PC-3 (cell line): Measurements from ENCODE around the gene ABCG1. TPM values are rescaled to one million over a fixed set of nuclear protein-coding genes. Genes with fewer than 3 reads are reported as not detected.

ENCODE experiments used
- ATAC-seq: fragments of 200-7000 bp; cut with Tn5 transposase; 2 replicates; pipeline ENCODE4 v1.9.1; 2020; ENCODE audit warnings: mild to moderate bottlenecking, moderate library complexity
- BruUV-seq: library from RNA; stranded (reverse); fragments of 400-500 nt; replicated peaks from 2 replicates; lab custom pipeline; 2021; lab: Mats Ljungman, UMichigan
- CTCF ChIA-PET: fragments of 300-600 bp; sonication (Branson Sonifier 250); formaldehyde crosslinking; loops from one replicate; lab custom pipeline; 2022; ENCODE audit warnings: antibody characterized with exemption; lab: Charles Lee
- POLR2A ChIA-PET: fragments of 300-600 bp; sonication (Branson Sonifier 250); formaldehyde crosslinking; loops from one replicate; lab custom pipeline; 2022; ENCODE audit warnings: antibody characterized with exemption; ENCODE audit not compliant: unreplicated experiment; lab: Charles Lee
- DNase-seq: peaks from one replicate; pipeline ENCODE4 v3.0.0-alpha.2; 2015
- H2AFZ ChIP-seq: fragments of 300-600 bp; sonication (generic); 2 replicates; pipeline ENCODE4 v1.6.0; 2016; ENCODE audit warnings: antibody characterized with exemption, low read length
- H3F3A ChIP-seq: fragments of 300-600 bp; sonication (generic); one replicate; pipeline ENCODE4 v1.6.0; 2017; ENCODE audit warnings: antibody characterized with exemption, low read length, control low read depth, mild to moderate bottlenecking; ENCODE audit not compliant: unreplicated experiment
- H3K27ac ChIP-seq: fragments of 300-600 bp; sonication (generic); 2 replicates; pipeline ENCODE4 v1.5.1; 2016; ENCODE audit warnings: mild to moderate bottlenecking, low read length
- H3K27me3 ChIP-seq: fragments of 300-600 bp; sonication (generic); 2 replicates; pipeline ENCODE4 v1.6.1; 2016; ENCODE audit warnings: low read length, mixed read lengths
- H3K36me3 ChIP-seq: fragments of 300-600 bp; sonication (generic); 2 replicates; pipeline ENCODE4 v1.6.1; 2016; ENCODE audit warnings: low read depth, mixed run types, low read length, mixed read lengths
- H3K4me1 ChIP-seq: fragments of 300-600 bp; sonication (generic); 2 replicates; pipeline ENCODE4 v1.5.1; 2016; ENCODE audit warnings: low read length; ENCODE audit not compliant: insufficient read depth
- H3K4me2 ChIP-seq: fragments of 300-600 bp; sonication (generic); 2 replicates; pipeline ENCODE4 v1.6.0; 2016; ENCODE audit warnings: low read length
- H3K4me3 ChIP-seq: fragments of 300-600 bp; sonication (generic); 2 replicates; pipeline ENCODE4 v1.5.1; 2016; ENCODE audit warnings: mild to moderate bottlenecking, low read length, mixed read lengths
- H3K79me2 ChIP-seq: fragments of 300-600 bp; sonication (generic); 2 replicates; pipeline ENCODE4 v1.6.1; 2017; ENCODE audit warnings: low read length, mixed read lengths
- H3K9ac ChIP-seq: fragments of 300-600 bp; sonication (generic); 2 replicates; pipeline ENCODE4 v1.6.0; 2016; ENCODE audit warnings: mild to moderate bottlenecking, low read length
- H3K9me2 ChIP-seq: fragments of 300-600 bp; sonication (generic); replicated peaks from 2 replicates; pipeline ENCODE4 v1.6.1; 2016; ENCODE audit warnings: mixed run types, low read length, mixed read lengths
- H3K9me3 ChIP-seq: fragments of 300-600 bp; sonication (generic); 2 replicates; pipeline ENCODE4 v1.6.1; 2016; ENCODE audit warnings: low read length, mixed read lengths
- H4K20me1 ChIP-seq: fragments of 300-600 bp; sonication (generic); 2 replicates; pipeline ENCODE4 v1.6.1; 2016; ENCODE audit warnings: low read length, mixed read lengths
- CTCF ChIP-seq: fragments of 300-600 bp; sonication (generic); conservative IDR thresholded peaks from 2 replicates; pipeline ENCODE4 v1.5.1; 2017; ENCODE audit warnings: antibody characterized with exemption, low read depth, mild to moderate bottlenecking, low read length
- EZH2 ChIP-seq: fragments of 300-600 bp; sonication (generic); IDR thresholded peaks from one replicate; pipeline ENCODE4 v1.6.1; 2017; ENCODE audit warnings: antibody characterized with exemption, mild to moderate bottlenecking, low read length; ENCODE audit not compliant: unreplicated experiment
- EZH2phosphoT487 ChIP-seq: fragments of 300-600 bp; sonication (generic); IDR thresholded peaks from 2 replicates; pipeline ENCODE4 v1.6.1; 2018; ENCODE audit warnings: mild to moderate bottlenecking, antibody characterized with exemption, low read length, borderline replicate concordance
- intact Hi-C: fragments of 100-400 bp; cut with micrococcal nuclease; formaldehyde crosslinking; loops from 2 replicates; pipeline ENCODE4 v1.9.0; 2023
- total RNA-seq: library from RNA; depleted of rRNA; stranded (reverse); fragments of >200 nt; gene quantifications from 2 replicates; pipeline ENCODE4 v1.2.3, GENCODE V29; 2014

ABCG1 gene
- total RNA-seq, 1 experiment from 2014 or later: 0.66 TPM

GRCh38 chr21:42174173-42174572 lies 44.8 kb upstream of the ABCG1 start:
- no peak overlapping the region for H3K9ac ChIP-seq
- H3K9me3 ChIP-seq: no peaks in the 10 kb centered on the region
- DNase-seq: no peak
- CTCF ChIA-PET: interaction anchor here (0.6 kb wide), 1 partner anchor 34 kb away, joined by 4 read pairs; no protein-coding TSS in a partner anchor
- no peaks in the 10 kb centered on the region for H4K20me1 ChIP-seq
- intact Hi-C loops: no loop called here
- no peaks in the 10 kb centered on the region for H3K9me2 ChIP-seq
- peaks cover 11% of the 10 kb centered on the region for H3K4me1 ChIP-seq
- H3K4me2 ChIP-seq: no peak overlapping the region
- POLR2A ChIA-PET: no interaction called here
- H3K79me2 ChIP-seq: no peaks in the 10 kb centered on the region
- no peak overlapping the region for H3K4me3 ChIP-seq
- H3K27me3 ChIP-seq: peaks cover 8% of the 10 kb centered on the region; the same call in 1 of the 2 replicates
- BruUV-seq: no TSS peak
- no peak for ATAC-seq
- TF ChIP-seq EZH2: no peak
- TF ChIP-seq CTCF: no peak
- no peak for TF ChIP-seq EZH2phosphoT487
- H3K36me3 ChIP-seq: no peaks in the 10 kb centered on the region
- no peaks in the 10 kb centered on the region for H3F3A ChIP-seq
- H2AFZ ChIP-seq: no peak overlapping the region
- no peak overlapping the region for H3K27ac ChIP-seq

DNA sequence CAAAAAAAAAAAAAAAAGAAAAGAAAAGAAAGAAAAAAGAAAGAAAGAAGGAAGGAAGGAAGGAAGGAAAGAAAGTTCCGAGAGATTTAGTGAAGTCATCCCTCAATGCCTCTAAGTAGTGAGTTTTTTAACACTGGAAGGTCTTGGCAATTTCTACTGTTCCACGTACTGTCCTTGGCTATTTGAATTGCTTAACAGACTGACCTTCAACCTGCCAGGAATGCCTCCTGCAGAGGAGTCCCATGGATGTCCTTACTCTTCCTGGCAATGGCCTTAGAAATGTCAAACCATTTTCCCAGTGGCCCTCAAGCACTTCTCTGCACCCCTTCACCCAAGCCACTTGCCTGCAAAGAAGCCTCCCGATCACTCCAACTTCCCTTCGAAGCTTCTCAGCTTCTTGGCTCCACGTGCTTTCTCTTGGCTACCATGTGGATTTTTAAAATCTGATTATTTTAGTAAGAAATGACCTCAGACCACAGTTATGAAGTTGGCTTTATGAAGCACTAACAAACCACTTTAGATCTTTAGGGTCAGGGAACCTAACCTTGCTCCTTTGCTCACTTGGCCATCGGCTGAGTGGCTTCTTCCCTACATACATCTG lies 43.7 kb upstream of the ABCG1 start:
- H3F3A ChIP-seq: no peaks in the 10 kb centered on the region
- ChIA-PET CTCF (no interaction called here), POLR2A (no interaction called here)
- BruUV-seq: no TSS peak
- no peak for TF ChIP-seq EZH2phosphoT487
- TF ChIP-seq EZH2: no peak
- no peak for TF ChIP-seq CTCF
- no peaks in the 10 kb centered on the region for H3K9me2 ChIP-seq
- peaks cover 8% of the 10 kb centered on the region; the same call in 1 of the 2 replicates for H3K27me3 ChIP-seq
- peaks cover 11% of the 10 kb centered on the region for H3K4me1 ChIP-seq
- no peak overlapping the region for H2AFZ ChIP-seq
- no peak overlapping the region for H3K4me3 ChIP-seq
- no peaks in the 10 kb centered on the region for H3K9me3 ChIP-seq
- no peak overlapping the region for H3K4me2 ChIP-seq
- H3K27ac ChIP-seq: no peak overlapping the region
- no peaks in the 10 kb centered on the region for H4K20me1 ChIP-seq
- intact Hi-C loops: no loop called here
- no peaks in the 10 kb centered on the region for H3K36me3 ChIP-seq
- ATAC-seq (no peak), DNase-seq (no peak)
- H3K9ac ChIP-seq: no peak overlapping the region
- H3K79me2 ChIP-seq: no peaks in the 10 kb centered on the region

DNA sequence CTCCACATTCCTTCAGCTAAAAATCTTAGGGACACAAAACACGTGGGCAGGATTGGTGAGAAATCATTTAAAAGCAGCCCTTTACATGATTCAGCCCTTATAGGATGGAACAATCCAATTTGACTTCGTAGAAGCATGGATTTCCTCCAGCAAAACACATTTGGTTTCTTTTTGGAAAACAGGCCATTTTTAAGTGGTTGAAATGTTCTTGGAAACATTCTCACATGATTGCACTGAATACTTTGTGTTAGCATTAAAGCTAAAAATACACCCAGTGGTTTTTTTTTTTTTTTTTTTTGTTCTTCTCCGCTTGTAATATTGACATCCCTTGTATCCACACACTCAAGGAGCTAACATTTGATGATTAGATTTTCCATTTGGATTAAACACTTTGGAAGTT lies 42.1 kb upstream of the ABCG1 start:
- ATAC-seq (no peak), DNase-seq (no peak)
- H3K27ac ChIP-seq: no peak overlapping the region
- POLR2A ChIA-PET: no interaction called here
- H4K20me1 ChIP-seq: no peaks in the 10 kb centered on the region
- H3K4me2 ChIP-seq: no peak overlapping the region
- no peaks in the 10 kb centered on the region for H3F3A ChIP-seq
- H3K4me3 ChIP-seq: no peak overlapping the region
- no peak overlapping the region for H2AFZ ChIP-seq
- TF ChIP-seq CTCF (no peak), EZH2phosphoT487 (no peak), EZH2 (no peak)
- no peaks in the 10 kb centered on the region for H3K79me2 ChIP-seq
- intact Hi-C loops: no loop called here
- no TSS peak for BruUV-seq
- H3K9me2 ChIP-seq: no peaks in the 10 kb centered on the region
- CTCF ChIA-PET: no interaction called here
- no peaks in the 10 kb centered on the region for H3K36me3 ChIP-seq
- H3K4me1 ChIP-seq: peaks cover under 1% of the 10 kb centered on the region; the same call in 1 of the 2 replicates
- H3K9me3 ChIP-seq: no peaks in the 10 kb centered on the region
- H3K27me3 ChIP-seq: peaks cover 8% of the 10 kb centered on the region; the same call in 1 of the 2 replicates
- no peak overlapping the region for H3K9ac ChIP-seq
